PC-9 (cell line): Measurements from ENCODE around the gene C1orf141. TPM values are rescaled to one million over a fixed set of nuclear protein-coding genes. Genes with fewer than 3 reads are reported as not detected.

Source experiments
- BruUV-seq: library from RNA; stranded (reverse); fragments of 400-500 nt; replicated peaks from 2 replicates; lab custom pipeline; 2021; lab: Mats Ljungman, UMichigan
- CTCF ChIA-PET: fragments of 300-600 bp; sonication (Branson Sonifier 250); formaldehyde crosslinking; loops from one replicate; lab custom pipeline; 2022; ENCODE audit warnings: antibody characterized with exemption; lab: Charles Lee
- POLR2A ChIA-PET: fragments of 300-600 bp; sonication (Branson Sonifier 250); formaldehyde crosslinking; loops from one replicate; lab custom pipeline; 2022; ENCODE audit warnings: antibody characterized with exemption; ENCODE audit not compliant: unreplicated experiment; lab: Charles Lee
- DNase-seq, 2 experiments: peaks; one replicate each; pipeline versions ENCODE4 v3.0.0 to v3.0.0-alpha.2; 2015 to 2022; ENCODE audit warnings: mixed read lengths in 1 of 2
- H2AFZ ChIP-seq: fragments of 200-600 bp; sonication (generic); 2 replicates; pipeline ENCODE4 v1.8.1; 2017; ENCODE audit warnings: antibody characterized with exemption
- H3F3A ChIP-seq: fragments of 200-600 bp; sonication (generic); 2 replicates; pipeline ENCODE4 v1.8.1; 2017; ENCODE audit warnings: antibody characterized with exemption, mild to moderate bottlenecking, low read depth; ENCODE audit not compliant: insufficient read depth
- H3K27ac ChIP-seq: fragments of 200-600 bp; sonication (generic); 2 replicates; pipeline ENCODE4 v1.6.1; 2016; ENCODE audit warnings: mixed run types
- H3K27me3 ChIP-seq: fragments of 200-600 bp; sonication (generic); 2 replicates; pipeline ENCODE4 v1.6.1; 2016; ENCODE audit warnings: low read depth, mixed run types; ENCODE audit not compliant: insufficient read depth
- H3K36me3 ChIP-seq: fragments of 200-600 bp; sonication (generic); 2 replicates; pipeline ENCODE4 v1.6.1; 2016; ENCODE audit warnings: low read depth, mixed run types
- H3K4me1 ChIP-seq: fragments of 200-600 bp; sonication (generic); replicated peaks from 2 replicates; pipeline ENCODE4 v1.6.1; 2016; ENCODE audit warnings: mixed run types; ENCODE audit not compliant: insufficient read depth
- H3K4me2 ChIP-seq: fragments of 200-600 bp; sonication (generic); 2 replicates; pipeline ENCODE4 v1.6.1; 2017; ENCODE audit warnings: mixed run types
- H3K4me3 ChIP-seq: fragments of 200-600 bp; sonication (generic); 2 replicates; pipeline ENCODE4 v1.6.1; 2016; ENCODE audit warnings: mixed run types
- H3K79me2 ChIP-seq: fragments of 200-600 bp; sonication (generic); 2 replicates; pipeline ENCODE4 v1.6.1; 2017; ENCODE audit warnings: low read depth, mixed run types
- H3K9me2 ChIP-seq: fragments of 200-600 bp; sonication (generic); 2 replicates; pipeline ENCODE4 v1.8.1; 2017; ENCODE audit warnings: mild to moderate bottlenecking; ENCODE audit not compliant: insufficient read depth
- H3K9me3 ChIP-seq: fragments of 200-600 bp; sonication (generic); 2 replicates; pipeline ENCODE4 v1.8.1; 2016; ENCODE audit warnings: low read depth; ENCODE audit not compliant: insufficient read depth
- H4K20me1 ChIP-seq: fragments of 200-600 bp; sonication (generic); 2 replicates; pipeline ENCODE4 v1.8.1; 2017; ENCODE audit not compliant: insufficient read depth
- CTCF ChIP-seq: fragments of 200-600 bp; sonication (generic); conservative IDR thresholded peaks from 2 replicates; pipeline ENCODE4 v1.6.1; 2017; ENCODE audit warnings: mixed run types, antibody characterized with exemption, mild to moderate bottlenecking, moderate library complexity
- EZH2 ChIP-seq: fragments of 200-600 bp; sonication (generic); IDR thresholded peaks from 2 replicates; pipeline ENCODE4 v1.8.0; 2017; ENCODE audit warnings: antibody characterized with exemption, low read depth
- intact Hi-C: fragments of 100-400 bp; cut with micrococcal nuclease; formaldehyde crosslinking; loops from one replicate; pipeline ENCODE4 v1.10.0; 2022; ENCODE audit not compliant: unreplicated experiment
- total RNA-seq: library from RNA; stranded (reverse); gene quantifications from 2 replicates; pipeline ENCODE4 v1.2.3, GENCODE V29; 2021

The C1orf141 gene
- total RNA-seq, 1 experiment from 2014 or later, result not detected

DNA sequence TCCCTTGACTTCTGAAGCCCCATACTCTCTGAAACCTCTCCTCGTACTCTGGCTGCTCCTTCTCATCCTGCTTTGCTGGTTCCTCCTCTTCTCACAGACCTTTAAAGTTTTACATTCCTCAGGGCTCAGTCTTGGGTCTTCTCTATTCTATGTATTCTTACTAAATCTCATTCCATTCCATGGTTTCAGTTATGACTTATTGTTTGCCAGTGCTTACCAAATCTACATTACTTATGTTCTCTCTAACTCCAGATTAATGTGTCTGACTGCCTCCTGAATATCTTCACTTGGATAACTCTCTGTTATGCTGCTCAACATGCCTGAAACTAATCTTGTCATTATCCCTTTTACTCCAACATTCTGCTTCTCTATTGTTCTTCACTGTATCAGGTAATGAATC is 75.4 kb downstream of the C1orf141 start:
- Histone ChIP-seq H3K36me3 (no peaks in the 10 kb centered on the region), H3K4me1 (peaks cover 12% of the 10 kb centered on the region), H3K9me2 (no peaks in the 10 kb centered on the region), H3K79me2 (no peaks in the 10 kb centered on the region), H3K27ac (no peak overlapping the region), H2AFZ (no peak overlapping the region), H3K4me2 (no peak overlapping the region), H3K27me3 (no peaks in the 10 kb centered on the region), H3K4me3 (no peak overlapping the region), H4K20me1 (no peaks in the 10 kb centered on the region), H3F3A (peaks cover 4% of the 10 kb centered on the region), H3K9me3 (no peaks in the 10 kb centered on the region)
- CTCF ChIA-PET, result no interaction called here
- TF ChIP-seq CTCF, result no peak
- TF ChIP-seq EZH2, result no peak
- intact Hi-C loops, result loop anchor here (10.0 kb wide), 1 partner anchor 155 kb away; no protein-coding TSS in a partner anchor
- no TSS peak for BruUV-seq
- no peak for DNase-seq
- POLR2A ChIA-PET, result no interaction called here

GRCh38 chr1:67058761-67059160 is 76.0 kb downstream of the C1orf141 start:
- no peaks in the 10 kb centered on the region for H3K27me3 ChIP-seq
- peaks cover 12% of the 10 kb centered on the region for H3K4me1 ChIP-seq
- no TSS peak for BruUV-seq
- H3K4me2 ChIP-seq, result no peak overlapping the region
- ChIA-PET CTCF (no interaction called here), POLR2A (no interaction called here)
- TF ChIP-seq EZH2 (no peak), CTCF (no peak)
- H3K79me2 ChIP-seq, result no peaks in the 10 kb centered on the region
- no peaks in the 10 kb centered on the region for H4K20me1 ChIP-seq
- no peak for DNase-seq
- no peak overlapping the region for H2AFZ ChIP-seq
- peaks cover 4% of the 10 kb centered on the region for H3F3A ChIP-seq
- no peak overlapping the region for H3K27ac ChIP-seq
- no peak overlapping the region for H3K4me3 ChIP-seq
- no peaks in the 10 kb centered on the region for H3K9me3 ChIP-seq
- intact Hi-C loops, result loop anchor here (10.0 kb wide), 1 partner anchor 156 kb away; no protein-coding TSS in a partner anchor
- H3K9me2 ChIP-seq, result no peaks in the 10 kb centered on the region
- H3K36me3 ChIP-seq, result no peaks in the 10 kb centered on the region

DNA sequence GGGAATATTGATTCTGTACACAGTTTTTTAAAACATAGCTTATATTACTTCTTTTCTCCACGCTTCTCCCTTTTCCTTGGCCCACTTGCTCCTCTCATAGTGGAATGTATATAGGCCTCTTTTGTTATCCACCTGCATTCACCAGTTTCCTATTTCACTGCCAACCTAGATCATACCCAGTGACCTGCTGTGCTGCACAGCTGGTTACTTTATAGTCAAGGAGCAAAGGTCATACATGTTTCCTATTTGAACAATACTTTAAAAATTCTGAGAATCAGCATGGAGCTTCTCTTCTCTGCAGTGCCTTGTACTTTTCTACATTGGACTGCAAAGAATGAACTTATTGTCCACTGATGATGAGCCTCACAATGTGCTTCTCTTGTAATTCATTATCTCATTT is 76.5 kb downstream of the C1orf141 start:
- no peaks in the 10 kb centered on the region for H3K27me3 ChIP-seq
- no TSS peak for BruUV-seq
- ChIA-PET POLR2A (no interaction called here), CTCF (no interaction called here)
- no peaks in the 10 kb centered on the region for H3K9me3 ChIP-seq
- H3K36me3 ChIP-seq, result no peaks in the 10 kb centered on the region
- H3K27ac ChIP-seq, result no peak overlapping the region
- TF ChIP-seq CTCF, result no peak
- TF ChIP-seq EZH2, result no peak
- H3K4me1 ChIP-seq, result peaks cover 12% of the 10 kb centered on the region
- H3K9me2 ChIP-seq, result no peaks in the 10 kb centered on the region
- no peaks in the 10 kb centered on the region for H4K20me1 ChIP-seq
- peaks cover 4% of the 10 kb centered on the region for H3F3A ChIP-seq
- intact Hi-C loops, result loop anchor here (10.0 kb wide), 1 partner anchor 157 kb away; no protein-coding TSS in a partner anchor
- H3K4me2 ChIP-seq, result no peak overlapping the region
- DNase-seq, result no peak
- no peak overlapping the region for H3K4me3 ChIP-seq
- no peaks in the 10 kb centered on the region for H3K79me2 ChIP-seq
- no peak overlapping the region for H2AFZ ChIP-seq
